Stimulated activated CD8-positive, alpha-beta memory T cell treated with anti-CD3 and anti-CD28 coated beads, Interleukin-7, amount 100 ng/mL, for 24 hours (primary cell): ENCODE results near the gene ERC1.

Source experiments
- DNase-seq: peaks from one replicate; pipeline ENCODE4 v3.0.0-alpha.2; 2020; ENCODE audit warnings: low read depth

Gene ERC1

GRCh38 chr12:1401891-1402290 is 410.9 kb downstream of the ERC1 start:
- no peak for DNase-seq

- no peak for DNase-seq
Observed at GRCh38 chr12:1403417-1403816, 412.4 kb downstream of the ERC1 start.

GRCh38 chr12:1405619-1406018 is 414.6 kb downstream of the ERC1 start:
- DNase-seq: no peak

GRCh38 chr12:1410794-1411193 is 419.8 kb downstream of the ERC1 start:
- DNase-seq: no peak

- no peak for DNase-seq
Observed at GRCh38 chr12:1413930-1414329, 422.9 kb downstream of the ERC1 start.

- no peak for DNase-seq
Observed at GRCh38 chr12:1418144-1418543, 427.1 kb downstream of the ERC1 start.

GRCh38 chr12:1419849-1420371 is 428.9 kb downstream of the ERC1 start:
- DNase-seq: no peak

GRCh38 chr12:1421091-1421846 is 430.2 kb downstream of the ERC1 start:
- DNase-seq: no peak

GRCh38 chr12:1422604-1423315 is 431.7 kb downstream of the ERC1 start:
- no peak for DNase-seq

- no peak for DNase-seq
Observed at GRCh38 chr12:1424674-1425395, 433.8 kb downstream of the ERC1 start.

GRCh38 chr12:1425396-1425729 is 434.3 kb downstream of the ERC1 start:
- DNase-seq: no peak

GRCh38 chr12:1428671-1429070 is 437.6 kb downstream of the ERC1 start:
- no peak for DNase-seq

- no peak for DNase-seq
Observed at GRCh38 chr12:1429980-1430379, 439.0 kb downstream of the ERC1 start.

- DNase-seq: no peak
Observed at GRCh38 chr12:1434296-1434955, 443.4 kb downstream of the ERC1 start.

- no peak for DNase-seq
Observed at GRCh38 chr12:1435044-1435443, 444.0 kb downstream of the ERC1 start.

GRCh38 chr12:1435456-1435855 is 444.4 kb downstream of the ERC1 start:
- no peak for DNase-seq

- no peak for DNase-seq
Observed at GRCh38 chr12:1436015-1436414, 445.0 kb downstream of the ERC1 start.

- no peak for DNase-seq
Observed at GRCh38 chr12:1436981-1437380, 446.0 kb downstream of the ERC1 start.

GRCh38 chr12:1439201-1439600 is 448.2 kb downstream of the ERC1 start:
- no peak for DNase-seq

GRCh38 chr12:1439687-1440086 is 448.7 kb downstream of the ERC1 start:
- no peak for DNase-seq

- no peak for DNase-seq
Observed at GRCh38 chr12:1443421-1444141, 452.6 kb downstream of the ERC1 start.

- DNase-seq: no peak
Observed at GRCh38 chr12:1444142-1444516, 453.1 kb downstream of the ERC1 start.
